Cardiac muscle cell (in vitro differentiated cells and primary cell): Measurements from ENCODE around the gene GAPDH. TPM values are rescaled to one million over a fixed set of nuclear protein-coding genes. Genes with fewer than 3 reads are reported as not detected.

Experiments used
- DNase-seq, 2 donors: peaks; one replicate each; pipeline versions ENCODE4 v3.0.0 to v3.0.0-alpha.2; 2010 to 2017; ENCODE audit warnings: low read depth in 1 of 2, low spot score in 1 of 2
- H3K27ac ChIP-seq: fragments of 200-600 bp; sonication (generic); 2 replicates; pipeline ENCODE4 v1.5.1; 2016
- H3K27me3 ChIP-seq: fragments of 200-600 bp; sonication (generic); 2 replicates; pipeline ENCODE4 v1.6.0; 2016; ENCODE audit warnings: control low read depth
- H3K36me3 ChIP-seq: fragments of 200-600 bp; sonication (generic); 2 replicates; pipeline ENCODE4 v1.5.1; 2016; ENCODE audit warnings: control low read depth
- H3K4me1 ChIP-seq: fragments of 200-600 bp; sonication (generic); 2 replicates; pipeline ENCODE4 v1.8.1; 2017; ENCODE audit warnings: low read depth, mild to moderate bottlenecking, mixed run types
- H3K4me3 ChIP-seq: fragments of 200-600 bp; sonication (generic); 2 replicates; pipeline ENCODE4 v1.5.1; 2016; ENCODE audit warnings: mild to moderate bottlenecking
- H3K9me3 ChIP-seq: fragments of 200-600 bp; sonication (generic); 2 replicates; pipeline ENCODE4 v1.5.1; 2017; ENCODE audit warnings: low read depth, mild to moderate bottlenecking, control low read depth
- CTCF ChIP-seq: IDR thresholded peaks from 2 replicates; pipeline ENCODE4 v1.5.1; 2012; ENCODE audit warnings: low read depth, mild to moderate bottlenecking, low read length
- polyA plus RNA-seq: library from polyadenylated mRNA; unstranded; fragments of >200 nt; fragmentation: Nextera tagmentation; extraction: Ambion mirVana; gene quantifications from 2 replicates; pipeline ENCODE4 v1.2.1, GENCODE V29; 2016
- total RNA-seq: library from RNA; depleted of rRNA; stranded (reverse); fragments of >200 nt; gene quantifications from 2 replicates; pipeline ENCODE4 v1.2.3, GENCODE V29; 2016

Gene GAPDH
- total and polyA plus RNA-seq, 2 experiments from 2014 or later = 8,013 to 14,299 TPM

- TF ChIP-seq CTCF = no peak
- Histone ChIP-seq H3K4me1 (peaks cover 18% of the 10 kb centered on the region), H3K27me3 (no peaks in the 10 kb centered on the region), H3K36me3 (peaks cover 21% of the 10 kb centered on the region), H3K4me3 (no peak overlapping the region), H3K9me3 (no peaks in the 10 kb centered on the region), H3K27ac (no peak overlapping the region)
- peak in 1 of 2 donors; percentile 85 for DNase-seq
Observed at GRCh38 chr12:6547987-6548386, 13.7 kb downstream of the GAPDH start.

GRCh38 chr12:6548556-6548955 lies 14.2 kb downstream of the GAPDH start:
- H3K36me3 ChIP-seq = peaks cover 21% of the 10 kb centered on the region
- DNase-seq = no peak
- no peaks in the 10 kb centered on the region for H3K9me3 ChIP-seq
- no peak overlapping the region for H3K4me3 ChIP-seq
- no peak overlapping the region for H3K27ac ChIP-seq
- peaks cover 23% of the 10 kb centered on the region for H3K4me1 ChIP-seq
- no peaks in the 10 kb centered on the region for H3K27me3 ChIP-seq
- TF ChIP-seq CTCF = no peak

- Histone ChIP-seq H3K4me3 (no peak overlapping the region), H3K9me3 (no peaks in the 10 kb centered on the region), H3K27me3 (no peaks in the 10 kb centered on the region), H3K4me1 (peaks cover 27% of the 10 kb centered on the region), H3K36me3 (peaks cover 21% of the 10 kb centered on the region), H3K27ac (no peak overlapping the region)
- no peak for TF ChIP-seq CTCF
- peak in 1 of 2 donors; percentile 77 for DNase-seq
Observed at GRCh38 chr12:6548966-6549683, 14.8 kb downstream of the GAPDH start.

- H3K4me1 ChIP-seq = peaks cover 33% of the 10 kb centered on the region
- peaks cover 21% of the 10 kb centered on the region for H3K36me3 ChIP-seq
- no peak overlapping the region for H3K4me3 ChIP-seq
- DNase-seq = no peak
- no peaks in the 10 kb centered on the region for H3K9me3 ChIP-seq
- no peaks in the 10 kb centered on the region for H3K27me3 ChIP-seq
- H3K27ac ChIP-seq = no peak overlapping the region
- TF ChIP-seq CTCF = no peak
Observed at GRCh38 chr12:6549684-6550151, 15.4 kb downstream of the GAPDH start.

GRCh38 chr12:6550294-6551062 lies 16.2 kb downstream of the GAPDH start:
- Histone ChIP-seq H3K27me3 (no peaks in the 10 kb centered on the region), H3K27ac (peak overlapping the region; percentile 87), H3K9me3 (no peaks in the 10 kb centered on the region), H3K4me1 (peaks cover 34% of the 10 kb centered on the region), H3K36me3 (peaks cover 21% of the 10 kb centered on the region), H3K4me3 (no peak overlapping the region)
- DNase-seq = no peak
- no peak for TF ChIP-seq CTCF
